GM21360 (cell line): ENCODE measurements around the gene POLRMT.
"Not testable (repeated sequence)": the region's sequence is repeated elsewhere in the genome, so short reads cannot be mapped to it uniquely, and the experiment has no call there.

Source experiments
- ATAC-seq: cut with Tn5 transposase; IDR thresholded peaks from one replicate; pipeline ENCODE4 v1.9.1; 2021; ENCODE audit warnings: mild to moderate bottlenecking, moderate library complexity; ENCODE audit not compliant: unreplicated experiment

Gene POLRMT

DNA sequence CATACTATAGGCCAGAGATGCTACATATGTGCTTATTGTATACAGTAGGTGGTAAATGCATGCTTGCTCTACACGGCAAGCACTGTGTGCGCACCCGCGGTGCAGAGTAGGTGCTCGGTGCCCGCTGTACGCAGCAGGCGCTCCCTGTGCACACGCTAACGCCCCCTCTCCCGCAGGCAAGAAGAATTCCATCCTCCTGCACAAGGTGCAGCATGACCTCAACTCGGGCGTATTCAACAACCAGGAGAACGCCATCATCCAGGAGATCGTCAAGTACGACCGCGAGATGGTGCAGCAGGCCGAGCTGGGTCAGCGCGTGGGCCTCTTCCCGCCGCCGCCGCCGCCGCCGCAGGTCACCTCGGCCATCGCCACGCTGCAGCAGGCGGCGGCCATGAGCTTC, 17.7 kb downstream of the POLRMT start:
- ATAC-seq = no peak

- no peak for ATAC-seq
Observed at GRCh38 chr19:613732-614567, 19.4 kb downstream of the POLRMT start.

DNA sequence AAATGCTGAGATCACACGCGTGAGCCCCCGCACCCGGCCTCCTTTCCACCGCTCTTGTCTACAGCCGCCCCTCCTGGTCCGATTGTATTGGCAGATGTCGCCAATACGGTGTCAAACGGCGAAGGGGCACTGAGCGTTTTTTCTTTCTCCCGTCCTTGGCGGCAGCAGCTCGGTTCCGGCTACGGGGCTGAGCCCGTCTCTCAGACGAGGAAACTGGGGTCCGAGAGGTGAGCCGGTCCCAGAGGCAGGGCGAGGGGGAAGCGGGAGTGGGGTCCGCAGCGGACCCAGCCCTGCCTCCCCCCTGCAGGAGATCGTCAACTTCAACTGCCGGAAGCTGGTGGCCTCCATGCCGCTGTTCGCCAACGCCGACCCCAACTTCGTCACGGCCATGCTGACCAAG, 20.4 kb downstream of the POLRMT start:
- ATAC-seq = no peak

DNA sequence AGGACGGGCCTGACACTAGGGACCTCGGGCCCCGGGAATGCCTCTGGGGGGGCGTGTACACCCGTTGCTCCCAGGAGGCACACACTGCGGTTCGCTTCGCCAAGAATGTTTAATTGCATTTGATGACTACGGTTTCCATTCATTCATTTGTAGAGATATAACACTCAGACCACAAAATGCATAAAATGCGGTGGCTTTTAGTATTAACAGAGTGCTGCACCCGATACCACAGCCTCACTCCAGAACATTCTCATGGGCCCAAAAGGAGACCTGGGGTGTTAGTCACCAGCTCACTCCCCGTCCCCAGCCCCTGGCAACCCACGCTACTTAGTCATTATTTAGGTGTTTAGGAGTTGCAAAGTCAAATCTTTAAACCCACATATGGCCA, 21.9 kb downstream of the POLRMT start:
- no peak for ATAC-seq

GRCh38 chr19:610801-611480, 22.4 kb downstream of the POLRMT start:
- no peak for ATAC-seq

DNA sequence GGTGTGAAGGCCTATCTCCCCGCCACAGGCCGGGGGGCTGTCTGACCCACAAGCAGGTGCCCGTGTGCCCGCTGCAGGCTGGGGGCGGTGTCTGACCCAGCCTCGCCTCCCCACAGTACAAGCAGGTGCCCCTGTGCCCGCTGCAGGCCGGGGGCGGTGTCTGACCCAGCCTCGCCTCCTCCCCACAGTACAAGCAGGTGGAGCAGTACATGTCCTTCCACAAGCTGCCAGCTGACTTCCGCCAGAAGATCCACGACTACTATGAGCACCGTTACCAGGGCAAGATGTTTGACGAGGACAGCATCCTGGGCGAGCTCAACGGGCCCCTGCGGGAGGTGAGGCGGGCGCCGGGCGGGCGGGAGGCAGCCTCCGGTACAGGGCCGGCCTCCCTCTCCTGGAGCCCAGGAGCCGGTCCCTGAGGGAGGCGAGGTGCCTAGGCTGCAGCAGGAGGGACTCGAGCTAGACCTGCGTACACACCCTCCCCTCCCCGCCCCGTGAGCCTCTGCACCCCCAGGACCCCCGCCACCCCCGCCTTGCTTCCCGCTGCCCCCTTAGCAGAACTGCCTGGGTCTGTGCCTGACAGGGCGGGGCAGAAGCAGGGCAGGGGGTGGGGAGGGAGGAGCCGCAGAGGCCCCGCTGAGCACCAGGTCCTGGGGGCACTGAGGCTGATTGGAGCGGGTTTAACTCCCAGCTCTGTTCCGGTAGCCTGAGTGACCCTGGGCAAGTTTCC, 23.1 kb downstream of the POLRMT start:
- no peak for ATAC-seq

DNA sequence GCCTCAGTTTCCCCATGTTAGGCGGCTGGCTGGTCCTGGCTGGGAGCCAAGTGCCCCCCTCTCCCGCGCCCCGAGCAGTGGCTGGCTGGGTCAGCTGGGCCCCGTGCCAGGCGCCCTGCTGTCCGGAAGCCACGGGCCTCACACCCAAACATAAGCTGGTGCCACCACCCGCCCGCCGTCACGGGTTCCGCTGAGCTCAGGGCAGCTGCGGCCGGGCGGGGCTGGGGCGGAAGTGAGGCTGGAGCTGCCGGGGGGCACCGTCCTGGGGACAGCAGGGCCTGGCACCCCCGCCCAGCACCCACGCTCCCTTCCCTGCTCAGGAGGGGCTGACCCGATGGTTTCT, 24.4 kb downstream of the POLRMT start:
- no peak for ATAC-seq

DNA sequence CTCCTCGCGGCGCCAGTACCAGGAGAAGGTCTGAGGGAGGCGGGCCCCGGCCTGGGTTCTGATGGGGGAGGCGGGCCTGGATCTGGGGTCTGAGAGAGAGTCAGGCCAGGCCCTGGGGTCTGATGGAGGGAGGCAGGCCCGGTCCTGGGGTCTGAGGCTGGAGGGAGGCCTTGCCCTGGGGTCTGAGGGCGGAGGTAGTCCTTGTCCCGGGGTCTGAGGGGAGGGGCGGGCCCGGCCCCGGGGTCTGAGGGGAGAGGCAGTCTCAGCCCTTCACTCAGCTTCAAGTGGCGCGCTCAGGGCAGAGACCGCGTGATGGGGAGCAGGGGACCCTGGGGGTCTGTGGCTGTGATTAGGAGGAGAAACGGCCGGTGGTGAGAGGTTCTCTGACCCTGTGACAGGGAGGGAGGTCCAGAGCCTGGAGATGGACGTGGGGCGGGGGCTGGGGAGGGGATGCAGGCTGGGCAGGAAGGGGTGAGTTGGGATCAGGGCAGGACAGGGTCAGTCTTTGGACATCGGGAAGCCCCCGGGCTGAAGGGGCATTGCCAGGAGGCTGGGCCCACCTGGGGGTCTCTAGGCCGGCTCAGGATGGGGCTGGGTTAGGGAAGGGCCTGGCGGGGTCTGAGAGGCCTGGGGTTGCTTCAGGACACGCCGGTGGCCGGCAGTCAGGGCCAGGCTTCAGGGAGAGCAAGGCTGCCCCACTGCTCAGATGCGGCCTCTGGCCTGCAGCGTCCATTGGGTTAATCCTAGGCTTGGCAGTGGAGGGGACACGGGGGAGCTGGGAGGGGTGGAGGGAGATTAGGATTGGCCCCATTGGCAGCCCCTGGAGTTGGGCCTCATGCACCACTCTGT, 25.0 kb downstream of the POLRMT start:
- ATAC-seq = no peak

- no peak for ATAC-seq
Observed at GRCh38 chr19:607301-608154, 25.8 kb downstream of the POLRMT start.

DNA sequence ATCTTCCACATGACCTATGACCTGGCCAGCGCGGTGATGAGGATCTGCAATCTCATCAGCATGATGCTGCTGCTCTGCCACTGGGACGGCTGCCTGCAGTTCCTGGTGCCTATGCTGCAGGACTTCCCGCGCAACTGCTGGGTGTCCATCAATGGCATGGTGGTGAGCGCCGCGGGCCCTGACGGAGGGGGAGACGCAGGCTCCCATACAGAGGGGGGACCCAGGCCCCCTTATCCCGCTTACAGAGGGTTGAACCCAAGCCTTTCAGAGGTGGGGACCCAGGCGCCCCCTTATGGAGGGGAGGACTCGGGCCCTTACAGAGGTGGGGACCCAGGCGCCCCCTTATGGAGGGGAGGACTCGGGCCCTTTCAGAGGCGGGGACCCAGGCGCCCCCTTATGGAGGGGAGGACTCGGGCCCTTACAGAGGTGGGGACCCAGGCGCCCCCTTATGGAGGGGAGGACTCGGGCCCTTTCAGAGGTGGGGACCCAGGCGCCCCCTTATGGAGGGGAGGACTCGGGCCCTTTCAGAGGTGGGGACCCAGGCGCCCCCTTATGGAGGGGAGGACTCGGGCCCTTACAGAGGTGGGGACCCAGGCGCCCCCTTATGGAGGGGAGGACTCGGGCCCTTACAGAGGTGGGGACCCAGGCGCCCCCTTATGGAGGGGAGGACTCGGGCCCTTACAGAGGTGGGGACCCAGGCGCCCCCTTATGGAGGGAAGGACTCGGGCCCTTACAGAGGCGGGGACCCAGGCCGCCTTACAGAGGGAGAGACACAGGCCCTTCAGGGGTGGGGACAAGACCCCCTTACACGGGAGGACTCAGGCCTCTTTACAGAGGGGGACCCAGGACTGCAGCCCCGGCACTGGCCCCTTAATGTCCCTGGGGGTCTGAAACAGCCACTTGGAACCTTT, 28.0 kb downstream of the POLRMT start:
- ATAC-seq = not testable (repeated sequence)

- no peak for ATAC-seq
Observed at GRCh38 chr19:604355-604754, 29.0 kb downstream of the POLRMT start.

- not testable (repeated sequence) for ATAC-seq
Observed at GRCh38 chr19:603779-604178, 29.6 kb downstream of the POLRMT start.

DNA sequence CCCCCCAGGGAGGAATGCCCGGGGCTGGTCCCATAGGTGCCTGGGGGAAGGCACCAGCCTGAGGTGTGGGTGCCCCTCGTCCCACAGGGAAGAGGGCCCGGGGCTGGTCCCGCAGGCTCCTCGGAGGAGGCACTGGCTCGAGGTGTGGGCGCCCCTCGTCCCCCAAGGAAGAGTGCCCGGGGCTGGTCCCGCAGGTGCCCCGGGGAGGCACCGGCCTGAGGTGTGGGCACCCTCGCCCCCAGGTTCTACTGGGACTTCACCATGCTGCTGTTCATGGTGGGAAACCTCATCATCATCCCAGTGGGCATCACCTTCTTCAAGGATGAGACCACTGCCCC, 30.1 kb downstream of the POLRMT start:
- ATAC-seq = not testable (repeated sequence)

DNA sequence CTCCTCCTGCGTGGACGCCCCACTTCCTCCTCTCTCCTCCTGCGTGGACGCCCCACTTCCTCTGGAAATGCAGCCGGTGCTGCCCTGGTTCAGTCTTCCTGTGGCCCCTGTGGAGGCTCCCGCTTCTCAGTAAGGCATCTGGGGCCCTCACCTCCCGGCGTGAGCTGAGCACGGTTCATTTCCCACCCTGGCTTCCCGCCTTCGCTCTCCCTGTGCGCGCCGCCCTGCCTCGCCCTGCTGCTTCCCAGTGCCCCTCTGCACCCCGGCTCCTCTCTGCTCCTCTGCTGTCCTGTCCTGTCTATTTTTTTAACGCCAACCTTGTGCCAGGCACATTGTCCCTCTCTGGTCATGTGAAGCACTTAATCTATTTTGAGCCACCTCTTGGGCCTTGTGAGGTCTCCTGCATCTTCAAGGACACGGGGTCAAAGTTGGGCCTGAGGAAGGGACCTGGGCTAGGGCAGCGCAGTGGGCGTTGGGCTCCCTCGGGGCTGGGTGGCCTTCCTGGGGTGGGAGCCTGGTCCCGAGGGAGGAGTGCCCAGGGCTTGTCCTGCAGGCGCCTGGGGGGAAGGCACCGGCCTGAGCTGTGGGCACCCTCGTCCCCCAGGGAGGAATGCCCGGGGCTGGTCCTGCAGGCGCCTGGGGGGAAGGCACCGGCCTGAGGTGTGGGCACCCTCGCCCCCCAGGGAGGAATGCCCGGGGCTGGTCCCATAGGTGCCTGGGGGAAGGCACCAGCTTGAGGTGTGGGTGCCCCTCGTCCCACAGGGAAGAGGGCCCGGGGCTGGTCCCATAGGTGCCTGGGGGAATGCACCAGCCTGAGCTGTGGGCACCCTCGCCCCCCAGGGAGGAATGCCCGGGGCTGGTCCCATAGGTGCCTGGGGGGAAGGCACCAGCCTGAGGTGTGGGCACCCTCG, 30.7 kb downstream of the POLRMT start:
- no peak for ATAC-seq

- ATAC-seq = no peak
Observed at GRCh38 chr19:601790-602189, 31.5 kb downstream of the POLRMT start.

- no peak for ATAC-seq
Observed at GRCh38 chr19:601310-601709, 32.0 kb downstream of the POLRMT start.

GRCh38 chr19:597406-598315, 35.7 kb downstream of the POLRMT start:
- ATAC-seq = no peak
